Inflammatory macrophage treated with lipopolysaccharide for 1 hour (primary cell): ENCODE results near the gene LILRA1.
A peak's percentile ranks its signal among the peaks of the same experiment; 100 is the strongest.
"Not testable (repeated sequence)": the region's sequence is repeated elsewhere in the genome, so short reads cannot be mapped to it uniquely, and the experiment has no call there.

Experiments used
- DNase-seq, 2 donors: peaks; one replicate each; pipeline ENCODE4 v3.0.0-alpha.2; 2020 to 2022

LILRA1 gene

GRCh38 chr19:54627912-54628311, 34.5 kb downstream of the LILRA1 start:
- DNase-seq: not testable (repeated sequence)

DNA sequence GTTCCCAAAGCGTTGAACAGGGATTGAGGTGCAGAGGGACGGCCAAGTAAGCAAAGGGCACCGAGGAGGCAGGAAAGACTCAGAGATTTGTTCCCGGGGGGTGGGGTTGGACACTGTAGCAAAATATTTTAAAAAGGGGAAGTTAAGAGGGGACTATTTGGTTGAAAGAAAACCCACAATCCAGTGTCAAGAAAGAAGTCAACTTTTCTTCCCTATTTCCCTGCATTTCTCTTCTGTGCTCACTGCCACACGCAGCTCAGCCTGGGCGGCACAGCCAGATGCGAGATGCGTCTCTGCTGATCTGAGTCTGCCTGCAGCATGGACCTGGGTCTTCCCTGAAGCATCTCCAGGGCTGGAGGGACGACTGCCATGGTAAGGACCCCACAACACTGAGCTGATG, 36.8 kb downstream of the LILRA1 start, which contains the start of gene LILRB1:
TSS of gene LILRB1 (plus strand) at position 223 of the 400 bp plus-strand sequence. CDS start 590 bp downstream, outside the sequence.
- peak; percentile 60 for DNase-seq

DNA sequence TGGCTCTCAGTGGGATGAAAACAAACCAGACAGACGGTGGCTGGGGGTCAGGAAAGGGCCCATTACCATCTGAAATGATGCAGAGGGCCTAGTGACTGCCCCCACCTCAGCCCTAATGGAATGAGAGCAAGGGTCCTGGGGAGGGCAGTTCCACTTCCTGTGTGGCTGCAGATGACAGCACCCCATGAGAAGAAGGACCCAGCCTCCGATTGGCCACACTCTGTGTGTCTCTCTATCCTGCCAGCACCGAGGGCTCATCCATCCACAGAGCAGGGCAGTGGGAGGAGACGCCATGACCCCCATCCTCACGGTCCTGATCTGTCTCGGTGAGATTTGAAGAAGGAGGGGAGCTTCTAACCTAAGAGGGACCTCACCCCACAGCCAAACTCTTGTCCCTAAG, 37.4 kb downstream of the LILRA1 start:
- DNase-seq: no peak

- DNase-seq: not testable (repeated sequence)
Observed at GRCh38 chr19:54631489-54632337, 38.3 kb downstream of the LILRA1 start.

GRCh38 chr19:54632517-54632916, 39.1 kb downstream of the LILRA1 start:
- DNase-seq: not testable (repeated sequence)

GRCh38 chr19:54633401-54633800, 40.0 kb downstream of the LILRA1 start:
- DNase-seq: no peak

GRCh38 chr19:54636081-54636480, 42.6 kb downstream of the LILRA1 start:
- DNase-seq: not testable (repeated sequence)

DNA sequence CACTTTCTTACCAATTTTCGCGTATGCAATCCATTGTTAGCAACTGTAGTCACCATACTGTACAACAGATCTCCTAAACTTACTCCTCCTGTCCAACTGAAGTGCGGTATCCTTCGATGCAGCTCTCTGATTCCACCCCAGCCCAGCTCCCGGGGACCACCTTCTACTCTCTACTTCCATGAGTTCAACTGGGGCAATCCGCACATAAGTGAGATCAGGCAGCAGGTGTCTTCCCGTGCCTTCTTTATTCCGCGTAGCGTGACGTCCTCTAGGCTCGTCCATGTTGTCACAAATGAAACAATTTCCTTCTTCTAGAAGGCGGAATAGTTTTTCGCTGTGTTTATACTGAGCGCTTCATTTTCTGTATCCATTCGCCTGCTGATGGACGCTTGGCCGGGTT, 45.3 kb downstream of the LILRA1 start:
- no peak for DNase-seq

DNA sequence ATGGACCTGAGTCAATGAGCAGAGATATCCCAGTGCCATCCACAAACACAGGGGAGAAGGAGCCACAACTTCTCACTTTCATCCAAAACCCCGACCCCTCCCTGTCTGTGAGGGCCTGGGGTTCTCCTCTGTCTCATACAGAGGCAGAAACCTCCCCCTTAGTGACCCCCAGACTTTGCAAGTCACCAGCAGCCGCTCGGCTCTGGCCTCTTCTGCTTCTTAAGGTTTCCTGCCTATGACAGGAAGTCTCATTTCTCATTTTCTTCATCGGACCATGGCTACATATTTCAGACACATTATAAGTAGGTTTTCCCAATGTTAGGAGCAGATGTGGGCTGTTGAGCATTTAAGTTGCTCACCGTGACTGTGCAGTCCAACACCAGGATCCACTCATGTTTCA, 49.5 kb downstream of the LILRA1 start:
- peak; percentile 62 to 67 for DNase-seq

GRCh38 chr19:54643583-54643982, 50.2 kb downstream of the LILRA1 start:
- DNase-seq: peak; percentile 87 to 91

DNA sequence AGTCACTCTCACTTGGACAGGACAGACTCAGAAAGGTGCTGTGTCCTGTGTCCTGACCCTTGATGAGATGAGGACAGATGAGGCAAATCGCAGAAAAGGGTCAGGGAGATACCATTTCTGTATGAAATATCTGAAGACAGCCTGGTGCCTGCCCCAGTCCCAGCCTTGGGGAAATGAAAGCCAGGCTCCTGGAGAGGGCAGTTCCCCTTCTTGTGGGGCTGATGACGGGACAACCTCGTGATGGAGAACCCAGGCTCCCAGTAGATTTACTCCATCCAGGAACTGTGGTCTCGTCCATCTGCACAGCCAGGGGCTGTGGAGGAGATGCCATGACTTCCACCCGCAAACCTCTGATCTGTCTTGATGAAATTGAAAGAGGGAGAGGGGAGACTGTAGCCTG, 50.6 kb downstream of the LILRA1 start:
- DNase-seq: peak; percentile 88 to 91

- DNase-seq: no peak
Observed at GRCh38 chr19:54646331-54646841, 53.0 kb downstream of the LILRA1 start.

DNA sequence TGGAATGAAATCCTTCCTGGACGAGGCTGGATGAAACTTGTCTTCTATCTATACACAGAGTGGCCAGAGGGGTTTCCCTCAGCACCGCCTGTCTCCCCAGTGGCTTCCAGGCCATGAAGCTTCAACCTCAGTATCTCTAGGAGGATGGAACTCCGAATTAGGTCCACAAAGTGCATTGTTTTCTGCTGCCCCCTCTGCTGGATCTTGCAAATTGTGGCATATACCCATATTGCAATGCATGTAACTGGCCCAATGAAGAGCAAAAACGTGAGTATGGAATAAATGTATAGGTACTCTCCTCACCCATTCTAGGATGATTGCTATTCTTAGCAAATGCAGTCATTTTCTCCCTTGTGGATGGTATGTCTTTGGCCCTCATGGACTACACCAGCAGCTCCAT, 54.7 kb downstream of the LILRA1 start:
- DNase-seq: no peak

DNA sequence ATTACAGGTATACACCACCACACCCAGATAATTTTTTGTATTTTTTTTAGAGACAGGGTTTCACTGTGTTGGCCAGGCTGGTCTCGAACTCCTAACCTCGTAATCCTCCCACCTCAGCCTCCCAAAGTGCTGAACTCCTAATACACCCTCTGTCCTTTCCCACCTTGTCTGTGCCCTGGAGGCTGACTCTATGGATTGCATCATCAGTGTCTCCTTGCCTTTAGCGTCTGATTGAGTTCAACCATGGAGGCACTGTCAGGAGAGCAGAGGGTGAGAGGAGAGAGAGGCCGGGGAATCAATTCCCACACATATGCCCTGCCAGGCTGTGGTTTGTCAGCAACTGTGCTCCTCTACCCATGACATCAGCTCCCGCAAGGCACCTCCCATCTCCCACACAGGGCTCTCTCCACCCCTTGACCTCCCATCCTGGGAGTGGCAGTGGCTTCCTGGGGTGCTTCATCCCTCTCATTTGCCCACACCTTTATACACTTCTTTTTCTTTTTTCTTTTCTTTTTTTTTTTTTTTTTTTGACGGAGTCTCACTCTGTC, 56.8 kb downstream of the LILRA1 start:
- DNase-seq: peak; percentile 75 to 85
